Choroid plexus epithelial cell (primary cell): ENCODE measurements around the gene OLFML2B.

Experiments used
- DNase-seq: peaks from one replicate; pipeline ENCODE4 v3.0.0-alpha.2; 2010; ENCODE audit warnings: low read depth
- H3K4me3 ChIP-seq: 2 replicates; pipeline ENCODE4 v1.5.1; 2011; ENCODE audit warnings: low read depth, mild to moderate bottlenecking, control low read depth, low read length, moderate library complexity
- TF ChIP-seq, protein P1 (sequence below): conservative IDR thresholded peaks from 2 replicates; pipeline ENCODE4 v1.5.1; 2011; ENCODE audit warnings: low read depth, mild to moderate bottlenecking, control low read depth, inconsistent platforms, low read length, moderate library complexity

OLFML2B gene

GRCh38 chr1:161993576-161993975, 30.1 kb downstream of the OLFML2B start:
- TF ChIP-seq, protein P1, sequence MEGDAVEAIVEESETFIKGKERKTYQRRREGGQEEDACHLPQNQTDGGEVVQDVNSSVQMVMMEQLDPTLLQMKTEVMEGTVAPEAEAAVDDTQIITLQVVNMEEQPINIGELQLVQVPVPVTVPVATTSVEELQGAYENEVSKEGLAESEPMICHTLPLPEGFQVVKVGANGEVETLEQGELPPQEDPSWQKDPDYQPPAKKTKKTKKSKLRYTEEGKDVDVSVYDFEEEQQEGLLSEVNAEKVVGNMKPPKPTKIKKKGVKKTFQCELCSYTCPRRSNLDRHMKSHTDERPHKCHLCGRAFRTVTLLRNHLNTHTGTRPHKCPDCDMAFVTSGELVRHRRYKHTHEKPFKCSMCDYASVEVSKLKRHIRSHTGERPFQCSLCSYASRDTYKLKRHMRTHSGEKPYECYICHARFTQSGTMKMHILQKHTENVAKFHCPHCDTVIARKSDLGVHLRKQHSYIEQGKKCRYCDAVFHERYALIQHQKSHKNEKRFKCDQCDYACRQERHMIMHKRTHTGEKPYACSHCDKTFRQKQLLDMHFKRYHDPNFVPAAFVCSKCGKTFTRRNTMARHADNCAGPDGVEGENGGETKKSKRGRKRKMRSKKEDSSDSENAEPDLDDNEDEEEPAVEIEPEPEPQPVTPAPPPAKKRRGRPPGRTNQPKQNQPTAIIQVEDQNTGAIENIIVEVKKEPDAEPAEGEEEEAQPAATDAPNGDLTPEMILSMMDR = no peak
- no peak overlapping the region for H3K4me3 ChIP-seq

GRCh38 chr1:161989786-161990185, 33.9 kb downstream of the OLFML2B start:
- TF ChIP-seq, protein P1 = no peak
- DNase-seq = no peak
- H3K4me3 ChIP-seq = no peak overlapping the region

More at GRCh38 chr1:161993576-161993975, 30.1 kb downstream of the OLFML2B start:
- no peak for DNase-seq

DNA sequence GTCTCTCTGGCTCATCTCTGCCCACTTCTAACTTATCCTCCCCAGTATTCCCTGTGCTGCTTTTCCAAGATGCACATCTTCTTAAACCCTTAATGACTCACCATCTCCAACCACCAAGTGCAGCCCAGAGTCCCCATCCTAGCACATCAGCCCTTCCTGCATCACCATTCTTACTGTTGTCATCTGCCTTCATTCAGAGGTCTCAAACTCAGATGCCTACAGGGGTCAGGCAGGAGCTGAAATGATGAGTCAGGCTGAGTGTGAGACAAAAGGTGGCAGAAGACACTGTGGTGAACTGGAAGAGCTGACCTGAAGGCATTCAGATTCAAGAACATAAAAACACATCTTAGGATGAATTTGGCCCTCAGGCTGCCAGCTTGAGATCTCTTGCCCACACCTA, 34.6 kb downstream of the OLFML2B start:
- TF ChIP-seq, protein P1 = no peak
- DNase-seq = no peak
- H3K4me3 ChIP-seq = no peak overlapping the region

DNA sequence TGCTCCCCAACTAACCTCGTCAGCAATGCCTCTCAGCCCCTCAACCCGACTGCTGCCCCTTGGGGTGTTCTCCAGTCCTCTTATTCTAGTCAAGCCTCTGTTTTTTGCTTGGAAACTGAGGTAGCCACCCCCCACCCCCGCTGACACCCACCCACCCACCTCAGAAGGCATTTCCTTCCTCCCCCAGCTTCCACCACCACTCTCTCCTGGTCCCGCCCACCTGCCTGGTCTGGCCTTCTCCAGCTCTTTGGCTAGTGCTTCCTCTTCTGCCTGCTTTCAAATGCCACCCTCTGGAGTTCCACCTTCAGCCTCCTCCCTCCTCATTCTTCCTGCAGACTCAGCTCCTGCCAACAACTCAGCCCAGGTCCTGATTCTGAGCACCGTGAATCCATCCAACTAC, 35.3 kb downstream of the OLFML2B start:
- DNase-seq = no peak
- no peak overlapping the region for H3K4me3 ChIP-seq
- TF ChIP-seq, protein P1 = no peak

GRCh38 chr1:161987872-161988271, 35.8 kb downstream of the OLFML2B start:
- DNase-seq = no peak
- TF ChIP-seq, protein P1 = no peak
- H3K4me3 ChIP-seq = no peak overlapping the region

- TF ChIP-seq, protein P1 = no peak
- no peak overlapping the region for H3K4me3 ChIP-seq
- no peak for DNase-seq
Measured at GRCh38 chr1:161987303-161987702, 36.4 kb downstream of the OLFML2B start.

GRCh38 chr1:161986328-161986727, 37.3 kb downstream of the OLFML2B start:
- no peak overlapping the region for H3K4me3 ChIP-seq
- DNase-seq = no peak
- TF ChIP-seq, protein P1 = no peak
